Vagina (tissue), 2 donors: ENCODE data around the gene AP2A1. TPM values are rescaled to one million over a fixed set of nuclear protein-coding genes. Genes with fewer than 3 reads are reported as not detected.
A peak's percentile ranks its signal among the peaks of the same experiment; 100 is the strongest.
"Not testable (repeated sequence)": the region's sequence is repeated elsewhere in the genome, so short reads cannot be mapped to it uniquely, and the experiment has no call there.

Source experiments
- DNase-seq, 2 donors: peaks; one replicate each; pipeline ENCODE4 v3.0.0-alpha.2; 2017; ENCODE audit errors: extremely low spot score in 2 of 2
- H3K27ac ChIP-seq: fragments of 200-600 bp; sonication (generic); one replicate; pipeline ENCODE4 v1.5.1; 2019
- H3K27me3 ChIP-seq: fragments of 200-600 bp; sonication (generic); one replicate; pipeline ENCODE4 v1.5.1; 2019
- H3K36me3 ChIP-seq, 2 donors: fragments of 200-600 bp; sonication (generic); one replicate each; pipeline ENCODE4 v1.5.1; 2017 to 2019
- H3K4me1 ChIP-seq: fragments of 200-600 bp; sonication (generic); one replicate; pipeline ENCODE4 v1.5.1; 2019
- H3K4me3 ChIP-seq, 2 donors: fragments of 200-600 bp; sonication (generic); 1 replicate in 1 of 2; 2 replicates in 1 of 2; pipeline ENCODE4 v1.5.1; 2016 to 2019
- H3K9me3 ChIP-seq: fragments of 200-600 bp; sonication (generic); one replicate; pipeline ENCODE4 v1.5.1; 2019
- POLR2A ChIP-seq, 2 donors: fragments of 450-650 bp; IDR thresholded peaks; one replicate each; pipeline ENCODE4 v1.6.1; 2017; ENCODE audit warnings: antibody characterized with exemption in 2 of 2, mild to moderate bottlenecking in 2 of 2, moderate library complexity in 2 of 2
- POLR2AphosphoS5 ChIP-seq, 2 donors: sonication (generic); formaldehyde crosslinking; IDR thresholded peaks; one replicate each; pipeline ENCODE4 v1.9.0; 2017; ENCODE audit warnings: antibody characterized with exemption in 2 of 2, mild to moderate bottlenecking in 2 of 2, low read depth in 1 of 2; ENCODE audit not compliant: insufficient read depth in 1 of 2
- intact Hi-C: fragments of 100-400 bp; cut with DNase I; formaldehyde crosslinking; loops from one replicate; pipeline ENCODE4 v1.15.1; 2023
- total RNA-seq: library from RNA; depleted of rRNA; stranded (reverse); fragments of >200 nt; gene quantifications from one replicate; pipeline ENCODE4 v1.2.3, GENCODE V29; 2016
- TF ChIP-seq, protein P1 (sequence below), 3 experiments: fragments of 450-650 bp in 2 of 3; fragments of 200-600 bp in 1 of 3; sonication (generic) in 1 of 3; IDR thresholded peaks; one replicate each; pipeline ENCODE4 v1.5.1; 2017 to 2019; ENCODE audit warnings: antibody characterized with exemption in 3 of 3, mild to moderate bottlenecking in 2 of 3, moderate library complexity in 2 of 3

AP2A1 gene
- total RNA-seq = 80.8 TPM

DNA sequence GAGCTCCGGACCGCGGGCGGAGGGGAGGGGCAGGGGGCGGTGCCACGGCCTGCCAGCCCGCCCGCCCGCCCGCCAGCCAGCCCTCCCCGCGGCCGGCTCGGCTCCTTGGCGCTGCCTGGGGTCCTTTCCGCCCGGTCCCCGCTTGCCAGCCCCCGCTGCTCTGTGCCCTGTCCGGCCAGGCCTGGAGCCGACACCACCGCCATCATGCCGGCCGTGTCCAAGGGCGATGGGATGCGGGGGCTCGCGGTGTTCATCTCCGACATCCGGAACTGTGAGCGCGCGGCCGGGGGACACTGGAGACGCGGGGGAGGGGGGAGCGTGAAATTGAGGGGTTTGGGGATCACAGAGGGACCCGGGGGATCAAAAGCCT, at the start of gene AP2A1:
TSS of gene AP2A1 (plus strand) at position 72 of the 370 bp plus-strand sequence. CDS start at position 205, 133 bp downstream.
- TF ChIP-seq POLR2A (IDR thresholded peaks at IDR 0.05) (peak in 1 of 2 donors; percentile 47), POLR2AphosphoS5 (IDR thresholded peaks at IDR 0.05; ENCODE audit: insufficient read depth in 1 of 2, low read depth in 1 of 2) (no peak)
- TF ChIP-seq, protein P1, sequence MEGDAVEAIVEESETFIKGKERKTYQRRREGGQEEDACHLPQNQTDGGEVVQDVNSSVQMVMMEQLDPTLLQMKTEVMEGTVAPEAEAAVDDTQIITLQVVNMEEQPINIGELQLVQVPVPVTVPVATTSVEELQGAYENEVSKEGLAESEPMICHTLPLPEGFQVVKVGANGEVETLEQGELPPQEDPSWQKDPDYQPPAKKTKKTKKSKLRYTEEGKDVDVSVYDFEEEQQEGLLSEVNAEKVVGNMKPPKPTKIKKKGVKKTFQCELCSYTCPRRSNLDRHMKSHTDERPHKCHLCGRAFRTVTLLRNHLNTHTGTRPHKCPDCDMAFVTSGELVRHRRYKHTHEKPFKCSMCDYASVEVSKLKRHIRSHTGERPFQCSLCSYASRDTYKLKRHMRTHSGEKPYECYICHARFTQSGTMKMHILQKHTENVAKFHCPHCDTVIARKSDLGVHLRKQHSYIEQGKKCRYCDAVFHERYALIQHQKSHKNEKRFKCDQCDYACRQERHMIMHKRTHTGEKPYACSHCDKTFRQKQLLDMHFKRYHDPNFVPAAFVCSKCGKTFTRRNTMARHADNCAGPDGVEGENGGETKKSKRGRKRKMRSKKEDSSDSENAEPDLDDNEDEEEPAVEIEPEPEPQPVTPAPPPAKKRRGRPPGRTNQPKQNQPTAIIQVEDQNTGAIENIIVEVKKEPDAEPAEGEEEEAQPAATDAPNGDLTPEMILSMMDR (IDR thresholded peaks at IDR 0.05) = no peak
- Histone ChIP-seq H3K27me3 (no peaks in the 10 kb centered on the region), H3K4me3 (peak within 1 kb of the TSS; percentile 66 to 81), H3K4me1 (peaks cover 31% of the 10 kb centered on the region), H3K36me3 (no peaks in the 10 kb centered on the region), H3K27ac (peak within 1 kb of the TSS; percentile 96), H3K9me3 (no peaks in the 10 kb centered on the region)
- intact Hi-C loops = loop anchor here (5.0 kb wide), 2 partner anchors 40 to 110 kb away; partner anchors contain the start of genes AKT1S1 and TBC1D17
- DNase-seq = no peak

DNA sequence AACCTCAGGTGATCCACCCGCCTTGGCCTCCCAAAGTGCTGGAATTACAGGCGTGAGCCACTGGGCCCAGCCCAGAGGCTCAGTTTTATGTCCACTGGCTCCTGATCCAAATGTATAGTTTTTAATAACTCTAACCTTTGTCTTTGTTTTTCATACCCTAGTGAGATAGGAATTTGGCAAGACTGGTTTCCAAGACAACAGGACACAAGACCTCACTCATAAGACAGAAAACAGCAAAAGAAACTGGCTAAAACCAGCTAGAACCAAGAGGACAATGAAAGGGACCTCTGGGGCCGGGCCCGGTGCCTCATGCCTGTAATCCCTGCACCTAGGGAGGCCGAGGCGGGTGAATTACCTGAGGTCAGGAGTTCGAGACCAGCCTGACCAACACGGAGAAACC, 48.3 kb upstream of the AP2A1 start:
- intact Hi-C loops = no loop called here
- TF ChIP-seq, protein P1 (IDR thresholded peaks at IDR 0.05) = no peak
- TF ChIP-seq POLR2A (IDR thresholded peaks at IDR 0.05) (no peak), POLR2AphosphoS5 (IDR thresholded peaks at IDR 0.05; ENCODE audit: insufficient read depth in 1 of 2, low read depth in 1 of 2) (no peak)
- H3K9me3 ChIP-seq = no peaks in the 10 kb centered on the region
- H3K36me3 ChIP-seq = no peaks in the 10 kb centered on the region
- no peak overlapping the region for H3K27ac ChIP-seq
- H3K4me3 ChIP-seq = no peak overlapping the region
- H3K4me1 ChIP-seq = peaks cover 8% of the 10 kb centered on the region
- no peaks in the 10 kb centered on the region for H3K27me3 ChIP-seq
- no peak for DNase-seq

DNA sequence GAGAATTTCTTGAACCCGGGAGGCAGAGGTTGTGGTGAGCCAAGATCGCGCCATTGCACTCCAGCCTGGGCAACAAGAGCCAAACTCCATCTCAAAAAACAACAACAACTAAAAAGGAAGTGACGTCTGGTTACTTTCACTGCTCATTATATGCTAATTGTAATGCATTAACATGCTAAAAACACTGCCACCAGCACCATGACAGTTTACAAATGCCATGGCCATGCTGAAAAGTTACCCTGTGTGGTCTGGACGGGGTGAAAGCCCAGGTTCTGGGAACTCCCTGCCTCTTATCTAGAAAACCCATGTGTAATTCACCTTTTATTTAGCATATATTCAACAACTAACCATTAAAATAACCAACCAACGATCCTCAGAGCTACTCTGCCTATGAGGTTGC, 47.8 kb upstream of the AP2A1 start:
- H3K27me3 ChIP-seq = no peaks in the 10 kb centered on the region
- H3K27ac ChIP-seq = no peak overlapping the region
- H3K4me3 ChIP-seq = no peak overlapping the region
- no peaks in the 10 kb centered on the region for H3K36me3 ChIP-seq
- H3K9me3 ChIP-seq = no peaks in the 10 kb centered on the region
- DNase-seq = no peak
- intact Hi-C loops = no loop called here
- peaks cover 8% of the 10 kb centered on the region for H3K4me1 ChIP-seq
- TF ChIP-seq POLR2AphosphoS5 (IDR thresholded peaks at IDR 0.05; ENCODE audit: insufficient read depth in 1 of 2, low read depth in 1 of 2) = no peak

- DNase-seq, H3K9me3 ChIP-seq, H3K27me3 ChIP-seq, H3K27ac ChIP-seq, intact Hi-C loops, H3K4me1 ChIP-seq, H3K36me3 ChIP-seq, H3K4me3 ChIP-seq: not testable (repeated sequence)
Observed at GRCh38 chr19:49719420-49719819, 47.4 kb upstream of the AP2A1 start.

DNA sequence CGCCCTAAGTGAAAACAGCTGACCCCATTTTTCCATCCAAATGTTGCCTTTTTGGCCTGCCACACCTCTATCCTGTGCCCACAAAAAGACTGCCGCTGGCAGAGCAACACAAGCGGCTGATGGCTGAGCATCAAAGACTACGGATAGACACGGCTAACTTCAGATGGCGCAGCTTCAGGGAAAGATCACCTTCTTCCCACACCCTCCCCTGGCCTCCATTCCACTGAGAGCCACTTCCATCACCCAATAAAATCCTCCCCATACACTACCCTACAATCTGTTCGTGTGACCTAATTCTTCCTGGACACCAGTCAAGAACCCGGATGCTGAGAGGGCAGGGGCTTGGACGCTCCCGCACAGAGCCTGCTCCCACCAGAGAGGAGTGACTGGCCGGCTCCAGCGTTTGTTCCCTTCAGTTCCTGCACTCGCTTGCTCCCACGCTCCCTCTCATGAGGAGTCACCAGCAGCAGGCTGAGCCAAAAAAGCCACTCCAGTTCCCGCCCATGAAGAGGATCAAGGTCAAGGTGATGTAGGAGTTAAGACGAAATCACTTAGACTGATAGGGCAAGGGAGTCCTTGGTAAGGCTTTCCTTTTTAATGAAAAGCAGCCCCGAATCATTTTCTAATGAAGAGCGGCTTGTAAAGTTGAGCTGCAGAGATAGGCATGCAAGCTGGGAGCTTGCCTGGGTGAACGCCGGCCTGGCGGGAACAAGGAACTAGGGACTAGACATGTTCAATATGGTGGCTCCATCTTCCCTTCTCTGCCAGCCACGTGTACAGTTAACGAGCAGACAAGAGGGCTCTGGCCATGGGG, 39.4 kb upstream of the AP2A1 start:
- Histone ChIP-seq H3K27ac (peak overlapping the region; percentile 73), H3K4me3 (peak overlapping the region in 1 of 2 donors; percentile 22), H3K9me3 (no peaks in the 10 kb centered on the region), H3K36me3 (no peaks in the 10 kb centered on the region), H3K27me3 (no peaks in the 10 kb centered on the region), H3K4me1 (peaks cover 4% of the 10 kb centered on the region)
- DNase-seq = peak in 1 of 2 donors; percentile 90
- TF ChIP-seq POLR2AphosphoS5 (IDR thresholded peaks at IDR 0.05; ENCODE audit: insufficient read depth in 1 of 2, low read depth in 1 of 2) (peak in 1 of 2 donors; percentile 53), POLR2A (IDR thresholded peaks at IDR 0.05) (no peak)
- TF ChIP-seq, protein P1 (IDR thresholded peaks at IDR 0.05) = no peak
- intact Hi-C loops = no loop called here

- H3K36me3 ChIP-seq = no peaks in the 10 kb centered on the region
- TF ChIP-seq, protein P1 (IDR thresholded peaks at IDR 0.05) = no peak
- TF ChIP-seq POLR2A (IDR thresholded peaks at IDR 0.05) (no peak), POLR2AphosphoS5 (IDR thresholded peaks at IDR 0.05; ENCODE audit: insufficient read depth in 1 of 2, low read depth in 1 of 2) (no peak)
- DNase-seq = no peak
- intact Hi-C loops = no loop called here
- H3K9me3 ChIP-seq = no peaks in the 10 kb centered on the region
- H3K4me1 ChIP-seq = peaks cover 4% of the 10 kb centered on the region
- H3K27me3 ChIP-seq = no peaks in the 10 kb centered on the region
- no peak overlapping the region for H3K4me3 ChIP-seq
- H3K27ac ChIP-seq = no peak overlapping the region
Observed at GRCh38 chr19:49730166-49730565, 36.6 kb upstream of the AP2A1 start.
